ENCODE measurements around the gene XPO4. TPM values are rescaled to one million over a fixed set of nuclear protein-coding genes. Genes with fewer than 3 reads are reported as not detected.

Gene XPO4
- total RNA-seq, 4 donors from 2014 or later, result 8.9 to 16.1 (median 13.8) TPM

DNA sequence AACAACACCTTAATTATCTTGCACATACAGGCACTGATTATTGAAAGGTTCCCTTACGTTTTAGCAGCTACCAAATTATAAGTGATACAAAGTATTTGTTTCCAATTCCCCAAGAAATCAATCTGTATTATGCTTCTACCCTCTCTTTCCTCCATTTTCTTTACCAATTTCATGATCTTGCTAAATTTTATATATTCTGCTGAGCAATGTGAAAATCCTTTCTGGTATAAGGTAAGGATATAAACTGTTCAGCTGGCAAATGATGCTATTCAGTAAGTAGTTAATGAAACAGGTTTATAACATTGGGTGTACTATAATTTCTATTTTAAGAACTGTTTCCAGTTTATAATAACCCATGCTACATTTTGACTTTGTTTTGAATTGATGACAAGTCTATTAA lies 127.8 kb downstream of the XPO4 start:
- TF ChIP-seq POLR2A (IDR thresholded peaks at IDR 0.05), result no peak
- TF ChIP-seq, protein P1, sequence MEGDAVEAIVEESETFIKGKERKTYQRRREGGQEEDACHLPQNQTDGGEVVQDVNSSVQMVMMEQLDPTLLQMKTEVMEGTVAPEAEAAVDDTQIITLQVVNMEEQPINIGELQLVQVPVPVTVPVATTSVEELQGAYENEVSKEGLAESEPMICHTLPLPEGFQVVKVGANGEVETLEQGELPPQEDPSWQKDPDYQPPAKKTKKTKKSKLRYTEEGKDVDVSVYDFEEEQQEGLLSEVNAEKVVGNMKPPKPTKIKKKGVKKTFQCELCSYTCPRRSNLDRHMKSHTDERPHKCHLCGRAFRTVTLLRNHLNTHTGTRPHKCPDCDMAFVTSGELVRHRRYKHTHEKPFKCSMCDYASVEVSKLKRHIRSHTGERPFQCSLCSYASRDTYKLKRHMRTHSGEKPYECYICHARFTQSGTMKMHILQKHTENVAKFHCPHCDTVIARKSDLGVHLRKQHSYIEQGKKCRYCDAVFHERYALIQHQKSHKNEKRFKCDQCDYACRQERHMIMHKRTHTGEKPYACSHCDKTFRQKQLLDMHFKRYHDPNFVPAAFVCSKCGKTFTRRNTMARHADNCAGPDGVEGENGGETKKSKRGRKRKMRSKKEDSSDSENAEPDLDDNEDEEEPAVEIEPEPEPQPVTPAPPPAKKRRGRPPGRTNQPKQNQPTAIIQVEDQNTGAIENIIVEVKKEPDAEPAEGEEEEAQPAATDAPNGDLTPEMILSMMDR (IDR thresholded peaks at IDR 0.05), result no peak
- 73 to 74% methylated on average over 1 of the region's 1 CpG for WGBS, 2 donors
- intact Hi-C loops (cut with DNase I; ENCODE audit: low total_unique reads), result no loop called here
- DNase-seq (ENCODE audit: low spot score in 2 of 2), result no peak
- no peak overlapping the region for H3K4me3 ChIP-seq (ENCODE audit: low read depth, poor library complexity, severe bottlenecking)

DNA sequence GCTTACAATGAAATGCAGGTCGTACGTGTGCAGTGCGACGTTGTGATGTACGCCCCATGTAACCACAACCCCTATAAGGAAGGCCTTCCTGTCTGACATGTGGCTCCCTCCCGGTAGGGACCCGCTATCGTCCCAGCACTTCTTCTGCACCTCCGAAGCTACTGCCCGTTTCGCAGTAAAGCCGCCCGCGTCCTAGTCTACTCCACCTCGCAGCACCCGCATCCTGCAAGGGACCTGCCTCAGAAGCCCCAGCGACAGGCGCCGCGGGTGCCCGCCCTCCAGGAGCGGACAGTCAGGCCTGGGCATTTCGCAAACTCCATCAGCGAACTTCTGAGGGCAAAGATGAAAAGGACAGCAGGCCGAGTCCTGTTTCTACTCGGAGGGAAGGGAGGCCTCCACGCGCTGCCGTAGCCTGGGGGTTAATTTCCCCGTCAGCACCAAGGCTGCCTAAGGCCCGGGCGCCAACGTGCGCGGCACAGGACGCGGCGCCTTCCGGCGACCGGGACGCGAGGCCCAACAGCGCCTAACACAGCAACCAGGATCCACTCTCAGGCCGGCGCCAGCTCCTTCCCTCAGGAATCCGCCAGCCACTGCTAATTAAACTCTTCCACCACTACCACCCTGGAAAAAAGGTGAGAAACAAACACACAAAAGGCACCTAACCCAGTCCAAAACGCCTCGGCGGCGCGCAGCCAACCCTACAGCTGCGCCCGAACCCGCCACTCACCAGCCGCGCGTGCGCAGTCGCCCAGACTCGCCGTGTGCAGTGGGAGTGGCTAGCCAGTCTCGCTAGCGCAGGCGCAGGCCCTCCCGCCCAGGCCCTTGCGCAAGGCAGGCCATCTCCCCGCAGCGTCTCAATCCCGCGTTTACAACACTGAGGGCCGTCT lies 129.1 kb downstream of the XPO4 start, which contains the start of gene EEF1AKMT1:
TSS of gene EEF1AKMT1 (minus strand) at position 768 of the 887 bp plus-strand sequence. CDS start 16,363 bp downstream, outside the sequence.
- peak within 1 kb of the TSS; percentile 55 for H3K4me3 ChIP-seq (ENCODE audit: low read depth, poor library complexity, severe bottlenecking)
- WGBS, 2 donors, result 0 to 1% methylated on average over 46 to 49 of the region's 72 CpGs
- intact Hi-C loops (cut with DNase I; ENCODE audit: low total_unique reads), result no loop called here
- DNase-seq (ENCODE audit: low spot score in 2 of 2), result peak; percentile 88 to 99
- TF ChIP-seq POLR2A (IDR thresholded peaks at IDR 0.05), result peak in 1 of 2 donors; percentile 74
- TF ChIP-seq, protein P1 (IDR thresholded peaks at IDR 0.05), result no peak

DNA sequence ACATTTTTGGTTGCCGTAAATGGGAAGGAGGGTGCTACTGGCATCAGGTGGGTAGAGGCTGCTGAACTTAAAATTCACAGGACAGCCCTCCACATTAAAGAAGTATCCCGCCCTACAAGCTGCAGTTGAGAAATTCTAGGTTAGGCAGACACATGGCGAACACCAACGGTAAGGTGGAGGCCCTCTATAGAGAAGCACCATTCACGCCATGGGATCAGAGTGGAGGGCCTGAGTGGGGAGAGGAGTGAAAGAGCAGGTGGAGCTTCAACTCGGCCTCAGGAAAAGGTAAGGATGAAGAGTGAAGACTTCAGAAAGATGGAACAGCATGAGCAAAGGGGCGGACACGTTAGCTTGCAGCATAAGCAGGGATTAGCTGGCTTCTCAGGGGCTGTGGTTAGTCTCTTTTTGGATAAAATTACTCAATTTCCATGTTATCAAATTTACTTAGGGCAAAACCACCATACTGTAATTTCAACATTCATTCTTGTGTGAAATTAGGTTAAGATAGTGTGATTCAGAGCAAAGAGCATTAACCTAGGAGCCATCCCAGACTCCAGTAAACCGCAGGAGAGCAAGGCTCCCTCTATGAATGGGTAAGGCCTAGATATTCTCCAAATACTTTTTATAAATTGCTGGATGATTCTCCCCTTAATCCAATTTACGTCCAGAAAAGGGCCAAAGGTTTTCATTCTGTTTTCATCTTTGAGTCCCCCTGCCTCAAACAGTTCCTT lies 130.0 kb downstream of the XPO4 start:
- intact Hi-C loops (cut with DNase I; ENCODE audit: low total_unique reads), result no loop called here
- 85 to 87% methylated on average over 10 of the region's 10 CpGs for WGBS, 2 donors
- no peak overlapping the region for H3K4me3 ChIP-seq (ENCODE audit: low read depth, poor library complexity, severe bottlenecking)
- DNase-seq (ENCODE audit: low spot score in 2 of 2), result no peak
- TF ChIP-seq POLR2A (IDR thresholded peaks at IDR 0.05), result no peak
- TF ChIP-seq, protein P1 (IDR thresholded peaks at IDR 0.05), result no peak

DNA sequence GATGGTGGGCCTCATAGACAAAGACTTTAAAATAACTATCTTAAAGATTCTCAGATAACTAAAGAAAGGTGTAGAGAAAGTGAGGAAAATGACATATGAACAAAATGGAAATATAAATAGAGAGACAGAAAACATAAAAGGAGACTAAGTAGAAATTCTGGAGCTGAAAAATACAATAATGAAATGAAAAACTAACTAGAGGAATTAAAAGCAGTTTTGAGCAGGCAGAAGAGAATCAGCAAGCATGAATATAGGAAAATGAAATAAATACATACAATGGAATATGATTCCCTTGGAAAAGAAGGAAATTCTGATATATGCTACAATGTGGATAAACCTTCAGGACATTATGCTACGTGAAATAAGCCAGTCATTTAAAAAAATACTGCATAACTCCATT lies 132.7 kb downstream of the XPO4 start:
- 100% methylated on average over 1 of the region's 1 CpG for WGBS, 2 donors
- TF ChIP-seq, protein P1 (IDR thresholded peaks at IDR 0.05), result no peak
- TF ChIP-seq POLR2A (IDR thresholded peaks at IDR 0.05), result no peak
- no peak for DNase-seq (ENCODE audit: low spot score in 2 of 2)
- H3K4me3 ChIP-seq (ENCODE audit: low read depth, poor library complexity, severe bottlenecking), result no peak overlapping the region
- intact Hi-C loops (cut with DNase I; ENCODE audit: low total_unique reads), result no loop called here

DNA sequence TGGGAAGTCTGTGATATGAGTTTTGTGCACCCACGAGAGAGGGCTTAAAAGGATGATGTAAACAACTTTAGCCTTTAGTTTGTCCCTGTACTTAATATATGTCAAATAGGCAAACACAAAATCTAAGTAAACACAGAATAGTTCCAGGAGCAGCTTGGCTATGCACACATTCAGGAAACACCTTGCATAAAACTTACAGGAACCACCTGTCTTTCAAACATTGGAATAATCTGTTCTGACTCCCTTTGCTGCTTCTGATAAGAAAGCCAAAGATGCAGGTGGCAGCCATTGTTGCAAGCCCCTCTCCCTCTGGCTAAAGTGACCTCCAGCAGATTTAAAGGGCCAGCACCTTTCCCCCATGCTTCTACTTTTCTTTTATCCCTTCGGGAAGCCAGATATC lies 133.5 kb downstream of the XPO4 start:
- no peak for DNase-seq (ENCODE audit: low spot score in 2 of 2)
- intact Hi-C loops (cut with DNase I; ENCODE audit: low total_unique reads), result no loop called here
- no peak overlapping the region for H3K4me3 ChIP-seq (ENCODE audit: low read depth, poor library complexity, severe bottlenecking)
- WGBS, 2 donors, result 40 to 88% methylated on average over 2 of the region's 2 CpGs
- TF ChIP-seq POLR2A (IDR thresholded peaks at IDR 0.05), result no peak
- TF ChIP-seq, protein P1 (IDR thresholded peaks at IDR 0.05), result no peak
